ENCODE results near the gene AOC2.

- no peak for TF ChIP-seq CTCF (IDR thresholded peaks at IDR 0.05; ENCODE audit: control extremely low read depth in 1 of 3, insufficient read depth in 1 of 3, low read depth in 1 of 3, low read length in 3 of 3)
- no peak for TF ChIP-seq RFX5 (IDR thresholded peaks at IDR 0.05; ENCODE audit: borderline replicate concordance, low read depth, low read length)
- no peak for TF ChIP-seq MAX (IDR thresholded peaks at IDR 0.05)
- no peak for TF ChIP-seq TAF1 (IDR thresholded peaks at IDR 0.05; ENCODE audit: low read depth, low read length)
These were observed 13.0 kb downstream of the AOC2 start for GRCh38 chr17:42857389-42857788.
